ENCODE measurements around the gene SH2D1A.

GRCh38 chrX:124347242-124347641 lies 879 bp downstream of the SH2D1A start:
- no peak for TF ChIP-seq RAD21 (IDR thresholded peaks at IDR 0.05; ENCODE audit: low read length)
- TF ChIP-seq CTCF (IDR thresholded peaks at IDR 0.05): no peak
- TF ChIP-seq RXRA (IDR thresholded peaks at IDR 0.05; ENCODE audit: borderline replicate concordance, low read depth): no peak
- TF ChIP-seq FOXM1 (IDR thresholded peaks at IDR 0.05; ENCODE audit: low read depth): no peak
